K562 (cell line): ENCODE data around the gene ZC3H6. TPM values are rescaled to one million over a fixed set of nuclear protein-coding genes. Genes with fewer than 3 reads are reported as not detected.

ENCODE experiments used
- ARNT ChIP-seq, 2 experiments: fragments of 450-650 bp; IDR thresholded peaks; 2 replicates each; pipeline ENCODE4 v1.6.1; 2016; ENCODE audit warnings: mild to moderate bottlenecking in 1 of 2
- BRD9 ChIP-seq: fragments of 450-650 bp; IDR thresholded peaks from 2 replicates; pipeline ENCODE4 v1.6.1; 2018; ENCODE audit warnings: low read depth; ENCODE audit not compliant: partially characterized antibody
- CC2D1A ChIP-seq: fragments of 450-650 bp; IDR thresholded peaks from 2 replicates; pipeline ENCODE4 v1.6.1; 2017; ENCODE audit warnings: mild to moderate bottlenecking
- ERF ChIP-seq: fragments of 450-650 bp; formaldehyde crosslinking; IDR thresholded peaks from 2 replicates; pipeline ENCODE4 v1.4.0; 2020; ENCODE audit warnings: mild to moderate bottlenecking, mixed read lengths
- EZH2 ChIP-seq: IDR thresholded peaks from 2 replicates; pipeline ENCODE4 v1.6.1; 2012; ENCODE audit warnings: low read depth, mild to moderate bottlenecking, inconsistent platforms, low read length, borderline replicate concordance
- HLTF ChIP-seq: fragments of 450-650 bp; IDR thresholded peaks from 2 replicates; pipeline ENCODE4 v1.6.1; 2016
- L3MBTL2 ChIP-seq: fragments of 450-650 bp; IDR thresholded peaks from 2 replicates; pipeline ENCODE4 v1.6.1; 2016; ENCODE audit warnings: mild to moderate bottlenecking, moderate library complexity
- MEF2A ChIP-seq: IDR thresholded peaks from 2 replicates; pipeline ENCODE4 v1.6.1; 2011; ENCODE audit warnings: low read depth, mild to moderate bottlenecking, low read length, moderate library complexity; ENCODE audit not compliant: control insufficient read depth
- NEUROD1 ChIP-seq: fragments of 150-350 bp; IDR thresholded peaks from 2 replicates; pipeline ENCODE4 v1.6.1; 2014; ENCODE audit warnings: borderline replicate concordance, low read length, low read depth; ENCODE audit not compliant: partially characterized antibody
- PTRF ChIP-seq: fragments of 450-650 bp; IDR thresholded peaks from 2 replicates; pipeline ENCODE4 v1.6.1; 2016; ENCODE audit warnings: mild to moderate bottlenecking, missing genetic modification characterization, missing compliant biosample characterization
- RCOR1 ChIP-seq, 2 experiments: IDR thresholded peaks; 2 replicates each; pipeline ENCODE4 v1.6.1; 2012; ENCODE audit warnings: low read depth in 2 of 2, low read length in 2 of 2, borderline replicate concordance in 1 of 2, improper control_type of control experiment in 1 of 2
- SMARCE1 ChIP-seq: fragments of 450-650 bp; IDR thresholded peaks from 2 replicates; pipeline ENCODE4 v1.7.1; 2016; ENCODE audit warnings: mild to moderate bottlenecking
- TEAD1 ChIP-seq, 2 experiments: fragments of 450-650 bp in 1 of 2; sonication (generic) in 1 of 2; formaldehyde crosslinking; IDR thresholded peaks; 2 replicates each; pipeline versions ENCODE4 v1.4.0 to v1.8.0; 2020 to 2022; ENCODE audit warnings: mild to moderate bottlenecking in 2 of 2, missing genetic modification reagents in 1 of 2
- XRCC4 ChIP-seq: IDR thresholded peaks from one replicate; pipeline ENCODE4 v1.6.1; 2011; ENCODE audit not compliant: insufficient read depth, insufficient read length; ENCODE audit errors: extremely low read depth
- ZBTB7A ChIP-seq: IDR thresholded peaks from 2 replicates; pipeline ENCODE4 v1.6.1; 2011; ENCODE audit warnings: low read depth, mild to moderate bottlenecking, low read length, moderate library complexity, borderline replicate concordance; ENCODE audit not compliant: control insufficient read depth
- ZNF445 ChIP-seq: fragments of 250-450 bp; sonication (Bioruptor Pico); IDR thresholded peaks from 2 replicates; pipeline ENCODE4 v1.4.0; 2020; ENCODE audit warnings: low read depth, mild to moderate bottlenecking, moderate library complexity
- ZNF668 ChIP-seq: fragments of 250-450 bp; sonication (Bioruptor Pico); IDR thresholded peaks from 2 replicates; pipeline ENCODE4 v1.8.0; 2022; ENCODE audit warnings: mild to moderate bottlenecking, inconsistent platforms
- ZNF764 ChIP-seq: fragments of 250-450 bp; sonication (Bioruptor Pico); IDR thresholded peaks from 2 replicates; pipeline ENCODE4 v1.4.0; 2020; ENCODE audit warnings: low read depth, mild to moderate bottlenecking, moderate library complexity
- polyA plus RNA-seq, 8 experiments: library from polyadenylated mRNA; depleted of rRNA in 4 of 8; stranded (reverse) in 5 of 8; unstranded in 3 of 8; fragments of >200 nt; fragmentation: Nextera tagmentation in 2 of 8; fragmentation: Illumina TruSeq in 1 of 8; extraction: Ambion mirVana in 2 of 8; extraction: Trizol in 1 of 8; gene quantifications; 2 replicates each; pipeline versions ENCODE4 v1.2.1 to v1.2.3, GENCODE V29; 2011 to 2014; ENCODE audit warnings: inconsistent platforms in 1 of 8, missing spikeins in 1 of 8
- total RNA-seq, 7 experiments: library from RNA; depleted of rRNA in 6 of 7; stranded (reverse); fragments of >200 nt in 6 of 7; fragmentation: Illumina TruSeq in 2 of 7; extraction: Trizol in 2 of 7; gene quantifications; 2 replicates each; pipeline versions ENCODE4 v1.2.1 to v1.2.3, GENCODE V29; 2011 to 2021; ENCODE audit warnings: low replicate concordance in 1 of 7
- TF ChIP-seq, protein P1 (sequence below): sonication (generic); formaldehyde crosslinking; IDR thresholded peaks from 2 replicates; pipeline ENCODE4 v1.8.0; 2022; ENCODE audit warnings: missing genetic modification reagents, mild to moderate bottlenecking, borderline replicate concordance
- TF ChIP-seq, protein P2 (sequence below), 3 experiments: fragments of 200-800 bp in 1 of 3; fragments of 250-450 bp in 1 of 3; fragments of 450-650 bp in 1 of 3; sonication (Bioruptor Pico) in 1 of 3; sonication (Bioruptor generic) in 1 of 3; formaldehyde crosslinking in 1 of 3; IDR thresholded peaks; 2 replicates each; pipeline versions ENCODE4 v1.6.1 to v1.8.0; 2016 to 2022; ENCODE audit warnings: mild to moderate bottlenecking in 2 of 3, missing genetic modification characterization in 2 of 3, missing compliant biosample characterization in 1 of 3, moderate library complexity in 1 of 3
- TF ChIP-seq, protein P3 (sequence below): fragments of 450-650 bp; formaldehyde crosslinking; IDR thresholded peaks from 2 replicates; pipeline ENCODE4 v1.4.0; 2022; ENCODE audit warnings: missing genetic modification characterization

ZC3H6 gene
- total and polyA plus RNA-seq, 9 of the 15 experiments (the other 6 are each of a cell fraction or from before 2014, with no cell fraction given) = 0.45 to 1.9 (median 1.5) TPM

DNA sequence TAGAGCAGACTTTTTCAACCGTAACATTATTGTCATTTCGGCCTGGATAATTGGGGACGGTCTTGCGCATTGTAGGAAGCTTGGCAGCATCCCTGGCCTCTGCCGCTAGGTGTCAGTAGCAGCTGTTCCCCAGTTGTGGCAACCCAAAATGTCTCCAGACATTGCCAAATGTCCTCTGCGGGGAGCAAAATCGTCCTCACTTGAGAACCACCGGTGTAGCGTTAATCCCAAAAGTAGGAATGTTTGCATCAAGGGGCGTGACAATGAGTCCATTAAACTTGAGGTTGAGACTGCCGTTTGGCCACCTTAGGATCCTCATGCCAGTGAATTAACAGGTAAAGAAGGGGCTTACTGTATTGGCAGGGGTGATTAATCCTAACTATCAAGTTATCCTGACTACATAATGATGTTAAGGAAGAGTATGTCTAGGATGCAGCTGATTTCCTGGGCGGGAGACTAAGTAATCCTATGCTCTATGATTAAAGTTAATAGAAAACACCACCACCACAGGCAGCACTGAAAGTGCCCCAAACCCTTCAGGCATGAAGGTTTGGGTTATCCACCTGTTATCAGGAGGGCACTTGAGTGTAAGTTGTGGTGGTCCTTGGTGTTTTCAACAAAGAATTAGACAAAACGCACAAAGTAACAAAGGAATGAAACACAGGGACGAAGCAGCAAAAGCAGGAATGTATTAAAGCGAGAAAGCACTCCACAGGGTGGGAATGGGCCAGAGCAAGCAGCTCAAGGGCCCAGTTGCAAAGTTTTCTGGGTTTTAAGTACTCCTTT, 15.7 kb upstream of the ZC3H6 start (continued):
- no peak for TF ChIP-seq ERF
- TF ChIP-seq EZH2 = no peak
- TF ChIP-seq HLTF = no peak
- TF ChIP-seq ZNF764 (CRISPR knock-in tag) = peak; percentile 95
- TF ChIP-seq, protein P1, sequence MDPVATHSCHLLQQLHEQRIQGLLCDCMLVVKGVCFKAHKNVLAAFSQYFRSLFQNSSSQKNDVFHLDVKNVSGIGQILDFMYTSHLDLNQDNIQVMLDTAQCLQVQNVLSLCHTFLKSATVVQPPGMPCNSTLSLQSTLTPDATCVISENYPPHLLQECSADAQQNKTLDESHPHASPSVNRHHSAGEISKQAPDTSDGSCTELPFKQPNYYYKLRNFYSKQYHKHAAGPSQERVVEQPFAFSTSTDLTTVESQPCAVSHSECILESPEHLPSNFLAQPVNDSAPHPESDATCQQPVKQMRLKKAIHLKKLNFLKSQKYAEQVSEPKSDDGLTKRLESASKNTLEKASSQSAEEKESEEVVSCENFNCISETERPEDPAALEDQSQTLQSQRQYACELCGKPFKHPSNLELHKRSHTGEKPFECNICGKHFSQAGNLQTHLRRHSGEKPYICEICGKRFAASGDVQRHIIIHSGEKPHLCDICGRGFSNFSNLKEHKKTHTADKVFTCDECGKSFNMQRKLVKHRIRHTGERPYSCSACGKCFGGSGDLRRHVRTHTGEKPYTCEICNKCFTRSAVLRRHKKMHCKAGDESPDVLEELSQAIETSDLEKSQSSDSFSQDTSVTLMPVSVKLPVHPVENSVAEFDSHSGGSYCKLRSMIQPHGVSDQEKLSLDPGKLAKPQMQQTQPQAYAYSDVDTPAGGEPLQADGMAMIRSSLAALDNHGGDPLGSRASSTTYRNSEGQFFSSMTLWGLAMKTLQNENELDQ = peak; percentile 28; the same call in 1 of the 2 replicates
- TF ChIP-seq RCOR1 (IDR thresholded peaks at IDR 0.05; ENCODE audit: borderline replicate concordance in 1 of 2, low read depth in 2 of 2, low read length in 2 of 2) = peak in 1 of 2 experiments; percentile 58; a peak in 2 of 4 replicates
- TF ChIP-seq MEF2A = no peak
- TF ChIP-seq ZBTB7A = no peak
- TF ChIP-seq XRCC4 = no peak
- TF ChIP-seq CC2D1A = peak; percentile 72
- peak; percentile 18; the same call in 1 of the 2 replicates for TF ChIP-seq L3MBTL2
- TF ChIP-seq ZNF445 (CRISPR knock-in tag) = no peak
- TF ChIP-seq BRD9 = peak; percentile 44
- peak in 1 of 2 experiments; percentile 23; a peak in 1 of 4 replicates for TF ChIP-seq ARNT (IDR thresholded peaks at IDR 0.05)
- TF ChIP-seq NEUROD1 = peak; percentile 47
- no peak for TF ChIP-seq PTRF (tag)
- TF ChIP-seq TEAD1 (CRISPR knock-in tag; IDR thresholded peaks at IDR 0.05) = 0 out of 4 replicates have a peak, but pooled peaks of 1 of the 2 experiments have one; percentile 31
- TF ChIP-seq, protein P2, sequence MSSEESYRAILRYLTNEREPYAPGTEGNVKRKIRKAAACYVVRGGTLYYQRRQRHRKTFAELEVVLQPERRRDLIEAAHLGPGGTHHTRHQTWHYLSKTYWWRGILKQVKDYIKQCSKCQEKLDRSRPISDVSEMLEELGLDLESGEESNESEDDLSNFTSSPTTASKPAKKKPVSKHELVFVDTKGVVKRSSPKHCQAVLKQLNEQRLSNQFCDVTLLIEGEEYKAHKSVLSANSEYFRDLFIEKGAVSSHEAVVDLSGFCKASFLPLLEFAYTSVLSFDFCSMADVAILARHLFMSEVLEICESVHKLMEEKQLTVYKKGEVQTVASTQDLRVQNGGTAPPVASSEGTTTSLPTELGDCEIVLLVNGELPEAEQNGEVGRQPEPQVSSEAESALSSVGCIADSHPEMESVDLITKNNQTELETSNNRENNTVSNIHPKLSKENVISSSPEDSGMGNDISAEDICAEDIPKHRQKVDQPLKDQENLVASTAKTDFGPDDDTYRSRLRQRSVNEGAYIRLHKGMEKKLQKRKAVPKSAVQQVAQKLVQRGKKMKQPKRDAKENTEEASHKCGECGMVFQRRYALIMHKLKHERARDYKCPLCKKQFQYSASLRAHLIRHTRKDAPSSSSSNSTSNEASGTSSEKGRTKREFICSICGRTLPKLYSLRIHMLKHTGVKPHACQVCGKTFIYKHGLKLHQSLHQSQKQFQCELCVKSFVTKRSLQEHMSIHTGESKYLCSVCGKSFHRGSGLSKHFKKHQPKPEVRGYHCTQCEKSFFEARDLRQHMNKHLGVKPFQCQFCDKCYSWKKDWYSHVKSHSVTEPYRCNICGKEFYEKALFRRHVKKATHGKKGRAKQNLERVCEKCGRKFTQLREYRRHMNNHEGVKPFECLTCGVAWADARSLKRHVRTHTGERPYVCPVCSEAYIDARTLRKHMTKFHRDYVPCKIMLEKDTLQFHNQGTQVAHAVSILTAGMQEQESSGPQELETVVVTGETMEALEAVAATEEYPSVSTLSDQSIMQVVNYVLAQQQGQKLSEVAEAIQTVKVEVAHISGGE (CRISPR knock-in tag; IDR thresholded peaks at IDR 0.05) = no peak
- TF ChIP-seq ZNF668 (CRISPR knock-in tag) = no peak
- TF ChIP-seq SMARCE1 = no peak
- TF ChIP-seq, protein P3, sequence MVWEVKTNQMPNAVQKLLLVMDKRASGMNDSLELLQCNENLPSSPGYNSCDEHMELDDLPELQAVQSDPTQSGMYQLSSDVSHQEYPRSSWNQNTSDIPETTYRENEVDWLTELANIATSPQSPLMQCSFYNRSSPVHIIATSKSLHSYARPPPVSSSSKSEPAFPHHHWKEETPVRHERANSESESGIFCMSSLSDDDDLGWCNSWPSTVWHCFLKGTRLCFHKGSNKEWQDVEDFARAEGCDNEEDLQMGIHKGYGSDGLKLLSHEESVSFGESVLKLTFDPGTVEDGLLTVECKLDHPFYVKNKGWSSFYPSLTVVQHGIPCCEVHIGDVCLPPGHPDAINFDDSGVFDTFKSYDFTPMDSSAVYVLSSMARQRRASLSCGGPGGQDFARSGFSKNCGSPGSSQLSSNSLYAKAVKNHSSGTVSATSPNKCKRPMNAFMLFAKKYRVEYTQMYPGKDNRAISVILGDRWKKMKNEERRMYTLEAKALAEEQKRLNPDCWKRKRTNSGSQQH (CRISPR knock-in tag) = no peak
